Muscle layer of colon (tissue), 2 donors: ENCODE measurements around the gene PIP5K1C.
"Not testable (repeated sequence)": the region's sequence is repeated elsewhere in the genome, so short reads cannot be mapped to it uniquely, and the experiment has no call there.

Source experiments
- H3K27ac ChIP-seq: one replicate; pipeline ENCODE4 v1.7.0; 2013; ENCODE audit warnings: low read depth, mild to moderate bottlenecking, low read length, moderate library complexity
- H3K27me3 ChIP-seq, 2 donors: one replicate each; pipeline ENCODE4 v1.7.0; 2013; ENCODE audit warnings: low read length in 2 of 2, mild to moderate bottlenecking in 2 of 2; ENCODE audit not compliant: insufficient read depth in 2 of 2, control insufficient read depth in 1 of 2
- H3K36me3 ChIP-seq: one replicate; pipeline ENCODE4 v1.7.0; 2013; ENCODE audit warnings: mild to moderate bottlenecking, low read length; ENCODE audit not compliant: insufficient read depth
- H3K4me1 ChIP-seq: one replicate; pipeline ENCODE4 v1.7.0; 2013; ENCODE audit warnings: mild to moderate bottlenecking, low read length; ENCODE audit not compliant: insufficient read depth
- H3K4me3 ChIP-seq, 2 donors: one replicate each; pipeline ENCODE4 v1.7.0; 2013; ENCODE audit warnings: low read length in 2 of 2, low read depth in 1 of 2, mild to moderate bottlenecking in 1 of 2, moderate library complexity in 1 of 2
- H3K9ac ChIP-seq: one replicate; pipeline ENCODE4 v1.7.0; 2013; ENCODE audit warnings: low read length
- H3K9me3 ChIP-seq: one replicate; pipeline ENCODE4 v1.7.0; 2013; ENCODE audit warnings: mild to moderate bottlenecking, low read length
- donor health status: abdominal sarcoma.
- donor health status: Adenocarcinoma of cecum.

The PIP5K1C gene

DNA sequence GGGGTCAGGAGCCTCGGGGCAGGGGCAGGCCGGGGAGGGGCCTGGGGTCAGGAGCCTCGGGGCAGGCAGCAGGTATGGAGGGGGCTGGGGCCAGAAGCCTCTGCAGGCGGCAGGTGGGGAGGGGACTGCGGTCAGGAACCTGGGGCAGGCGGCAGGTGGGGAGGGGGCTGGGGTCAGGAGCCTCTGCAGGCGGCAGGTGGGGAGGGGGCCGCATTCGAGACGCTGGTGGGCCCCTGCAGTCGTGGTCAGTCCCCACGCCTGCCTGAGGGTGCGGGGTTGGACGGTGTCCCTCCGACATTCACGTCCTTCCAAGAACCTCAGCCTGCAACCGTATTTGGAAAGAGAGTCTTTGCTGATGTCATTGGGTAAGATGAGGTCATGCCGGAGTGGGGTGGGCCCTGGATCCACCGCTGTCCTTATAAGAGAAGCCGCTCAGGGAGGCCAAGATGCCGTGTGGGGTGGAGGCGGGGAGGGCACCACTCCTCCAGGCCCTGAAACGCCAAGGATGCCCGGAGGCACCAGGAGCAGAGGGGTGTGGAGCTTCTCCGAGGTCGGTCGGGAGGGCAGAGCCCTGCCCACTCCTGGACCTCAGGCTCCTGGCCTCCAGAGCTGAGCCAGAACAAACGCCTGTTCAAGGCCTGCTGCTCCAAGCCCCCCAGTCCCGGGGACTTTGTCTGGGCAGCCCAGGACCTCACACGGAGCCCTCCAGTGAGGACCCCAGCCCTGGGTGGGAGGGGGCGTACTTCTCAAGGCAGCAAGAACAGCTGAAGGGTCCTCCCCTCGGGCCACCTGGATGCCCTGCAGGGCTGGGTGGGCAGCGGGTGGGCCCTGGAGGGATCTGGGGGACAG is 30.1 kb downstream of the PIP5K1C start:
- peak overlapping the region; percentile 52 to 63 for H3K4me3 ChIP-seq
- peaks cover 65% of the 10 kb centered on the region for H3K4me1 ChIP-seq
- peak overlapping the region; percentile 97 for H3K9ac ChIP-seq

GRCh38 chr19:3669082-3669946 is 31.0 kb downstream of the PIP5K1C start:
- peaks cover 26% of the 10 kb centered on the region for H3K36me3 ChIP-seq
- H3K9me3 ChIP-seq, result no peaks in the 10 kb centered on the region
- no peaks in the 10 kb centered on the region for H3K27me3 ChIP-seq
- peak overlapping the region; percentile 84 for H3K9ac ChIP-seq
- H3K27ac ChIP-seq, result peak overlapping the region; percentile 100
- H3K4me1 ChIP-seq, result peaks cover 58% of the 10 kb centered on the region
- H3K4me3 ChIP-seq, result peak overlapping the region in 1 of 2 donors; percentile 50

More for the DNA sequence above, 30.1 kb downstream of the PIP5K1C start:
- no peaks in the 10 kb centered on the region for H3K27me3 ChIP-seq
- H3K36me3 ChIP-seq, result peaks cover 17% of the 10 kb centered on the region
- H3K27ac ChIP-seq, result peak overlapping the region; percentile 100
- H3K9me3 ChIP-seq, result no peaks in the 10 kb centered on the region

- H3K4me3 ChIP-seq, result peak overlapping the region in 1 of 2 donors; percentile 41
Measured at GRCh38 chr19:3668331-3669081, 31.8 kb downstream of the PIP5K1C start.

GRCh38 chr19:3667766-3668165 is 32.5 kb downstream of the PIP5K1C start:
- H3K4me1 ChIP-seq, result peaks cover 58% of the 10 kb centered on the region
- no peaks in the 10 kb centered on the region for H3K9me3 ChIP-seq
- H3K36me3 ChIP-seq, result peaks cover 40% of the 10 kb centered on the region
- H3K4me3 ChIP-seq, result no peak overlapping the region
- peak overlapping the region; percentile 84 for H3K9ac ChIP-seq
- no peaks in the 10 kb centered on the region for H3K27me3 ChIP-seq
- H3K27ac ChIP-seq, result peak overlapping the region; percentile 100

More at GRCh38 chr19:3668331-3669081, 31.8 kb downstream of the PIP5K1C start:
- peak overlapping the region; percentile 84 for H3K9ac ChIP-seq
- peaks cover 34% of the 10 kb centered on the region for H3K36me3 ChIP-seq
- H3K27me3 ChIP-seq, result no peaks in the 10 kb centered on the region
- H3K4me1 ChIP-seq, result peaks cover 58% of the 10 kb centered on the region
- peak overlapping the region; percentile 100 for H3K27ac ChIP-seq
- no peaks in the 10 kb centered on the region for H3K9me3 ChIP-seq

- H3K9me3 ChIP-seq, result no peaks in the 10 kb centered on the region
- H3K9ac ChIP-seq, result no peak overlapping the region
- H3K4me3 ChIP-seq, result no peak overlapping the region
- H3K27ac ChIP-seq, result peak overlapping the region; percentile 100
- H3K4me1 ChIP-seq, result peaks cover 53% of the 10 kb centered on the region
- peaks cover 43% of the 10 kb centered on the region for H3K36me3 ChIP-seq
- no peaks in the 10 kb centered on the region for H3K27me3 ChIP-seq
Measured at GRCh38 chr19:3667037-3667638, 33.1 kb downstream of the PIP5K1C start.

DNA sequence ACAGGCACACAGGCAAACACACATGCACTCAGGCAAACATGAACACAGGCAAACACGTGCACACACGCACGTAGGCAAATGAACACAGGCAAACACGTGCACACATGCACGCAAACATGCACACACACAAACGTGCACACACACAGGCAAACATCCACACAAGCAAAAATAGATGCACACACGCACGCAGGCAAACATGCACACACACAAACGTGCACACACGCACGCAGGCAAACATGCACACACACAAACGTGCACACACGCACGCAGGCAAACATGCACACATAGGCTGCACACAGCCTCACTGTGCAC is 33.8 kb downstream of the PIP5K1C start:
- not testable (repeated sequence) for H3K9me3 ChIP-seq, H3K27me3 ChIP-seq, H3K9ac ChIP-seq, H3K4me3 ChIP-seq
- Histone ChIP-seq H3K27ac (peak overlapping the region; percentile 70), H3K4me1 (peaks cover 47% of the 10 kb centered on the region), H3K36me3 (peaks cover 46% of the 10 kb centered on the region)

DNA sequence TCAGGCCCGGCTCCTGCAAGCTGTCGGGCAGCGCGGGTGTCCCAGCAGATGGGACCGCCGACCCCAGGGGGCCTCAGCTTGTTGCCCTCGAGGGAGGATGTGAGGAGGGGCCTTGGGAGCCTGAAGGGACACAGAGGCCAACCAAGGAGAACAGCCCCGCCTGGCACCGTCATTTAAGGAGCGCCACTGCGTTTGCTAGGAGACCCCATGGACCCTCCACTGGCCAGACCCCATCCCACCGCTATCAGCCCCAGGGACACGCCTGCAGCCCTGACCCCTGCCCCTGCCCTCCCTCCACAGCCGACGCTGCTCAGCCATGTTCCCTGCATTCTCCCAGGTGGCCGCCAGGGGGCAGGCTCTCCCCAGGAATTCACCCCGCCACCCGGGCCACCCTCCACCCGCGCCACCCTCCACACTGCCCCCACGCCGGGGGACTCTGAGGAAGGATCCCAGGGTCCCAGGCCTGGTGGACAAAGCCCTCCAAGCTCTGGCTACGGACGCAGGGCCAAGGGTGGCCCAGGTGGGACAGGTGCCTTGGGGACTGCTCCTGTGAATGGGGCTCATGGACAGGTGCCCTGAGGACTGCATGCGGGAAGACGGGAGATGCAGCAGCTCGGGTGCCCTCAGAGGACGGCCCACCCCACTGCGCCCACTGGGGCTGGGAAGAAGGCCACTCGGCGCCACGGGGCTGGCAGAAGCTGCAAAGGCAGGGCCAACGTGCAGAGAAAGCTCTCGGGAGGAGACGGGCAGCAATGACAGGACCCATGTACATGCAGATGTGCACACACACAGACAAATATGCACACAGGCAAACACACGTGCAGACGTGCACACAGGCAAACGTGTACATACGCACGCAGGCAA is 34.4 kb downstream of the PIP5K1C start:
- Histone ChIP-seq H3K27ac (peak overlapping the region; percentile 70), H3K9ac (no peak overlapping the region), H3K4me3 (no peak overlapping the region), H3K9me3 (no peaks in the 10 kb centered on the region), H3K27me3 (no peaks in the 10 kb centered on the region), H3K36me3 (peaks cover 52% of the 10 kb centered on the region), H3K4me1 (peaks cover 42% of the 10 kb centered on the region)

DNA sequence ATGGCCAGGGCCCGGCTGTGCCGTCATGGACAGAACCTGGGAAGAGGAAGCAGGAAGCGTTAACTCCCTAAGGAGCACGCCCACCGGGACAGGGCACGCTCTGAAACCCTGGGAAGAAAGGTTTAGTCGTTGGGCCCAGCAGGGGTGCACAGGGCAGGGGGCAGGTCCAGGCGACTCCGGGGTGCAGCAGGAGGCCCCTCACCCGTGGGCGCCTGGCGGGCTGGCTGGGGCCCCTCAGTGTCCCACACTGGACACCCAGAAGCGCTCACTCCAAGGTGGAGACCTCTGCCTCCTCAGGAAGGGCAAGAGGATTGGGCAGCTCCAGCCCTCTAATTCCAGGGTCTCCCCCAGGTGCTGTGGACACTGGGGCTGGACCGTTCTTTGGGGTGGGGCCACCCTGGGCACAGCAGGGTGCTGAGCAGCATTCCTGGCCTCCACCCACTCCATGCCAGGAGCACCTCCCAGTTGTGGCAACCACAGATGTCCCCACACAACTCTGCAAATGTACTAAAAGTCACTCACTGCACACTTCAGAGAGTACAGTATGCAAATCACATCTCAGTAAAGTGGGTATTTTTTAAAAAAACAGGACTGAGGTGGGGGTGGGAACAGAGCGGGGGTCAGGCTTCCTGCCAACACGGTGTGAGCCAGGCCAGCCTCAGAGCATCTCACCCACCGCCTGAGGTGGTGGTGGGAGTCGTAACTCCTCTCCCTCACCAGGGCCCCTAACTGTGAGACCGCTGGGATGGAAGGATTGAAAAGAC is 35.2 kb downstream of the PIP5K1C start:
- no peaks in the 10 kb centered on the region for H3K9me3 ChIP-seq
- H3K4me3 ChIP-seq, result no peak overlapping the region
- H3K27me3 ChIP-seq, result no peaks in the 10 kb centered on the region
- H3K4me1 ChIP-seq, result peaks cover 35% of the 10 kb centered on the region
- peaks cover 61% of the 10 kb centered on the region for H3K36me3 ChIP-seq
- no peak overlapping the region for H3K9ac ChIP-seq
- no peak overlapping the region for H3K27ac ChIP-seq

- H3K27ac ChIP-seq, result no peak overlapping the region
- H3K4me3 ChIP-seq, result no peak overlapping the region
- peaks cover 24% of the 10 kb centered on the region for H3K4me1 ChIP-seq
- no peak overlapping the region for H3K9ac ChIP-seq
- H3K9me3 ChIP-seq, result no peaks in the 10 kb centered on the region
- H3K36me3 ChIP-seq, result peaks cover 73% of the 10 kb centered on the region
- no peaks in the 10 kb centered on the region for H3K27me3 ChIP-seq
Measured at GRCh38 chr19:3663838-3664237, 36.4 kb downstream of the PIP5K1C start.
